Hepatocyte (in vitro differentiated cells): ENCODE results near the gene PSEN1. TPM values are rescaled to one million over a fixed set of nuclear protein-coding genes. Genes with fewer than 3 reads are reported as not detected.
A peak's percentile ranks its signal among the peaks of the same experiment; 100 is the strongest.

Experiments
- DNase-seq: peaks from one replicate; pipeline ENCODE4 v3.0.0-alpha.2; 2016; ENCODE audit warnings: low spot score
- H2AFZ ChIP-seq: fragments of 200-600 bp; sonication (generic); 2 replicates; pipeline ENCODE4 v1.6.0; 2016; ENCODE audit warnings: antibody characterized with exemption, mild to moderate bottlenecking
- H3K27ac ChIP-seq: fragments of 200-600 bp; sonication (generic); 2 replicates; pipeline ENCODE4 v1.5.1; 2016; ENCODE audit warnings: mild to moderate bottlenecking
- H3K27me3 ChIP-seq: fragments of 200-600 bp; sonication (generic); 2 replicates; pipeline ENCODE4 v1.6.1; 2016
- H3K36me3 ChIP-seq: fragments of 200-600 bp; sonication (generic); replicated peaks from 2 replicates; pipeline ENCODE4 v1.5.1; 2016; ENCODE audit warnings: low read depth; ENCODE audit not compliant: insufficient read depth
- H3K4me1 ChIP-seq: fragments of 200-600 bp; sonication (generic); 2 replicates; pipeline ENCODE4 v1.5.1; 2016; ENCODE audit warnings: mild to moderate bottlenecking, moderate library complexity; ENCODE audit not compliant: insufficient read depth
- H3K4me2 ChIP-seq: fragments of 200-600 bp; sonication (generic); 2 replicates; pipeline ENCODE4 v1.6.0; 2016
- H3K4me3 ChIP-seq: fragments of 200-600 bp; sonication (generic); 2 replicates; pipeline ENCODE4 v1.5.1; 2016; ENCODE audit warnings: mild to moderate bottlenecking
- H3K79me2 ChIP-seq: fragments of 200-600 bp; sonication (generic); 2 replicates; pipeline ENCODE4 v1.6.0; 2017; ENCODE audit warnings: mild to moderate bottlenecking
- H3K9me2 ChIP-seq: fragments of 200-600 bp; sonication (generic); replicated peaks from 2 replicates; pipeline ENCODE4 v1.6.0; 2017; ENCODE audit warnings: mild to moderate bottlenecking; ENCODE audit not compliant: insufficient read depth
- H3K9me3 ChIP-seq: fragments of 200-600 bp; sonication (generic); 2 replicates; pipeline ENCODE4 v1.5.1; 2016; ENCODE audit warnings: low read depth, mild to moderate bottlenecking
- H4K20me1 ChIP-seq: fragments of 200-600 bp; sonication (generic); 2 replicates; pipeline ENCODE4 v1.6.0; 2016; ENCODE audit warnings: mild to moderate bottlenecking; ENCODE audit not compliant: insufficient read depth, poor library complexity, severe bottlenecking
- EZH2 ChIP-seq: fragments of 200-600 bp; sonication (generic); IDR thresholded peaks from 2 replicates; pipeline ENCODE4 v1.6.1; 2016; ENCODE audit warnings: antibody characterized with exemption, mild to moderate bottlenecking, borderline replicate concordance
- EZH2phosphoT487 ChIP-seq: fragments of 200-600 bp; sonication (generic); IDR thresholded peaks from one replicate; pipeline ENCODE4 v1.6.1; 2018; ENCODE audit warnings: antibody characterized with exemption, mild to moderate bottlenecking, low read depth, moderate library complexity; ENCODE audit not compliant: unreplicated experiment, severe bottlenecking
- WGBS: methylation state at CpG from one replicate; pipeline ENCODE4 v1.1.6; 2016; ENCODE audit warnings: low lambda C conversion rate; ENCODE audit errors: missing lambda C conversion rate; 5-methylcytosine and 5-hydroxymethylcytosine counted together
- polyA plus RNA-seq: library from polyadenylated mRNA; unstranded; fragments of >200 nt; fragmentation: Nextera tagmentation; extraction: Ambion mirVana; gene quantifications from 2 replicates; pipeline ENCODE4 v1.2.1, GENCODE V29; 2016
- small RNA-seq: library from RNA; depleted of rRNA; stranded (forward); fragments of <200 nt; gene quantifications from one replicate; pipeline ENCODE3, GENCODE V24; 2014
- total RNA-seq: library from RNA; depleted of rRNA; stranded (reverse); fragments of >200 nt; gene quantifications from 2 replicates; pipeline ENCODE4 v1.2.3, GENCODE V29; 2014
- TF ChIP-seq, protein P1 (sequence below): fragments of 200-600 bp; sonication (generic); IDR thresholded peaks from 2 replicates; pipeline ENCODE4 v1.5.1; 2016; ENCODE audit warnings: antibody characterized with exemption, mild to moderate bottlenecking; ENCODE audit not compliant: poor library complexity

Gene PSEN1
- total and polyA plus RNA-seq, 2 experiments from 2014 or later, result 65.6 to 71.6 TPM

DNA sequence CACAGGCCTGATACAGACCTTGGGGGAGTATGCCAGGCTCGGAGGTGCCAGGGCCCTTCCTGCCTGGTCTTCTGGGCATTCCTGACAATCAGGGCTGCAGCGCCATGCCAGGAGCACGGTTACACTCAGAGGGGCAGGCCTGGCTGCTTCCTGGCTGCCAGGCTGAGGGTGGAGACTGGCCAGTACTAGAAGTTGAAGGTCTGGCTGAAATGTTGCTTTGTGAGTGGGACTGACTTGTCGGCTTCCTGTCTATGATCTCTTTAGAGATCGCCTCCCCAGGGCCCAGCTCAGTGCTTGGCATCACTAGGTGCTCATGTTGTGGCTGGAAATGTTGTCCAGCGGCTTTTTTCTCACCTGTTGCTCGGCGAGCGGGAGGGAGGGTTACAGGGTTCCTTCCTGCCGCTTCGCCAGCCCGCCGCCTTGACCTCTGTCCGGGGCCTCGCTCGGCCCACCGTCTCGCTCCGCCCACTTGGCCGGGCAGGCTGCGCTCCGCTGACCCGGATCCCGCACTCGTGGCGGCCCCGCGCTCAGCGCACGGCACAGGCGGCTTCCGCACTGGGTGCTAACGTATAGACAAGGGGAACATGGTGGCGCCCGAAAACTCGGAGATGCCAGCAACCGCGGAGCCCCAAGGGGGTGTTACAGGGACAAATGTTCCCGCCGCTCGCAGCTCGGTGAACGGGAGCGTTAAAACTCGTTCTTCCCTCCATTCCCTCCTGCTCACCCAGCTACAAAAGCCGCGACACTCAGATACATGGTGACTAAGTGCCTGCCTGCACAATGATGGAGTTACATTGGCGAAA, 133.6 kb downstream of the PSEN1 start:
- peak; percentile 43 for DNase-seq
- Histone ChIP-seq H3K79me2 (no peaks in the 10 kb centered on the region), H3K4me3 (peak overlapping the region; percentile 21), H3K4me1 (peaks cover 12% of the 10 kb centered on the region), H3K9me3 (no peaks in the 10 kb centered on the region), H3K36me3 (no peaks in the 10 kb centered on the region), H4K20me1 (no peaks in the 10 kb centered on the region), H3K27ac (no peak overlapping the region), H3K27me3 (no peaks in the 10 kb centered on the region), H3K4me2 (peak overlapping the region; percentile 92), H2AFZ (peak overlapping the region; percentile 33), H3K9me2 (no peaks in the 10 kb centered on the region)
- WGBS, result 14% methylated on average over 44 of the region's 48 CpGs
- TF ChIP-seq EZH2 (no peak), EZH2phosphoT487 (no peak)
- TF ChIP-seq, protein P1, sequence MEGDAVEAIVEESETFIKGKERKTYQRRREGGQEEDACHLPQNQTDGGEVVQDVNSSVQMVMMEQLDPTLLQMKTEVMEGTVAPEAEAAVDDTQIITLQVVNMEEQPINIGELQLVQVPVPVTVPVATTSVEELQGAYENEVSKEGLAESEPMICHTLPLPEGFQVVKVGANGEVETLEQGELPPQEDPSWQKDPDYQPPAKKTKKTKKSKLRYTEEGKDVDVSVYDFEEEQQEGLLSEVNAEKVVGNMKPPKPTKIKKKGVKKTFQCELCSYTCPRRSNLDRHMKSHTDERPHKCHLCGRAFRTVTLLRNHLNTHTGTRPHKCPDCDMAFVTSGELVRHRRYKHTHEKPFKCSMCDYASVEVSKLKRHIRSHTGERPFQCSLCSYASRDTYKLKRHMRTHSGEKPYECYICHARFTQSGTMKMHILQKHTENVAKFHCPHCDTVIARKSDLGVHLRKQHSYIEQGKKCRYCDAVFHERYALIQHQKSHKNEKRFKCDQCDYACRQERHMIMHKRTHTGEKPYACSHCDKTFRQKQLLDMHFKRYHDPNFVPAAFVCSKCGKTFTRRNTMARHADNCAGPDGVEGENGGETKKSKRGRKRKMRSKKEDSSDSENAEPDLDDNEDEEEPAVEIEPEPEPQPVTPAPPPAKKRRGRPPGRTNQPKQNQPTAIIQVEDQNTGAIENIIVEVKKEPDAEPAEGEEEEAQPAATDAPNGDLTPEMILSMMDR, result no peak

DNA sequence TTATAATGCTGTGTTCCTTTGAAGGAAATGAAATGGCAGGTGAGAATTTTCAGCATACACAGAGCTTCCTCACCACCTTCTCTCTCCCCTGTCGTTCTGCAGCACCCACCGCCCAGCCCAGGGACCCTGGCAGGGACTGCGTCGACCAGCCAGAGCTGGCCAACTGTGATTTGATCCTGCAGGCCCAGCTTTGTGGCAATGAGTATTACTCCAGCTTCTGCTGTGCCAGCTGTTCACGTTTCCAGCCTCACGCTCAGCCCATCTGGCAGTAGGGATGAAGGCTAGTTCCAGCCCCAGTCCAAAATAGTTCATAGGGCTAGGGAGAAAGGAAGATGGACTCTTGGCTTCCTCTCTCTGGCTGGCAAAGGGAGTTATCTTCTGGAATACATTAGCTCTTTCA, 136.1 kb downstream of the PSEN1 start:
- H2AFZ ChIP-seq, result no peak overlapping the region
- H3K4me2 ChIP-seq, result no peak overlapping the region
- no peak for DNase-seq
- peaks cover 12% of the 10 kb centered on the region for H3K4me1 ChIP-seq
- 90% methylated on average over 6 of the region's 6 CpGs for WGBS
- TF ChIP-seq, protein P1, result no peak
- H3K27ac ChIP-seq, result no peak overlapping the region
- no peaks in the 10 kb centered on the region for H3K9me3 ChIP-seq
- H4K20me1 ChIP-seq, result no peaks in the 10 kb centered on the region
- H3K9me2 ChIP-seq, result no peaks in the 10 kb centered on the region
- H3K36me3 ChIP-seq, result no peaks in the 10 kb centered on the region
- H3K79me2 ChIP-seq, result no peaks in the 10 kb centered on the region
- no peak overlapping the region for H3K4me3 ChIP-seq
- H3K27me3 ChIP-seq, result no peaks in the 10 kb centered on the region

Small RNAs within 50 kb of the gene (small RNA-seq; reads per million reads assigned to genes)
- gene AC004858.1, result not detected
- not detected for gene RNU6-419P

Other genes with a start within 250 kb of the PSEN1 start
- 0.47 and 0.76 TPM in 2 replicates for gene DPF3, start 242.4 kb upstream of the PSEN1 start, total RNA-seq
- 0.21 and 0.73 TPM in 2 replicates for gene DPF3, start 242.4 kb upstream of the PSEN1 start, polyA plus RNA-seq
- 17.8 and 21.6 TPM in 2 replicates for gene DCAF4, start 210.0 kb upstream of the PSEN1 start, total RNA-seq
- 8.5 and 13.3 TPM in 2 replicates for gene DCAF4, start 210.0 kb upstream of the PSEN1 start, polyA plus RNA-seq
- gene ZFYVE1, start 109.4 kb upstream of the PSEN1 start, total RNA-seq, result 13.6 and 15.3 TPM in 2 replicates
- 15.3 and 17.3 TPM in 2 replicates for gene ZFYVE1, start 109.4 kb upstream of the PSEN1 start, polyA plus RNA-seq
- gene RBM25, start 78.0 kb upstream of the PSEN1 start, total RNA-seq, result 52.2 and 64.6 TPM in 2 replicates
- 42.3 and 59.6 TPM in 2 replicates for gene RBM25, start 78.0 kb upstream of the PSEN1 start, polyA plus RNA-seq
- 10.1 and 13.4 TPM in 2 replicates for gene PAPLN, start 101.0 kb downstream of the PSEN1 start, total RNA-seq
- gene PAPLN, start 101.0 kb downstream of the PSEN1 start, polyA plus RNA-seq, result 7.6 and 8.2 TPM in 2 replicates